ENCODE results near the gene ABITRAM.
"Not testable (repeated sequence)": the region's sequence is repeated elsewhere in the genome, so short reads cannot be mapped to it uniquely, and the experiment has no call there.

ABITRAM gene, protein sequence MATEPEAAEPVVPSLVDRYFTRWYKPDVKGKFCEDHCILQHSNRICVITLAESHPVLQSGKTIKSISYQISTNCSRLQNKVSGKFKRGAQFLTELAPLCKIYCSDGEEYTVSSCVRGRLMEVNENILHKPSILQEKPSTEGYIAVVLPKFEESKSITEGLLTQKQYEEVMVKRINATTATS
- 16.2 to 23.2 reads per million in 2 experiments for total RNA-seq

DNA sequence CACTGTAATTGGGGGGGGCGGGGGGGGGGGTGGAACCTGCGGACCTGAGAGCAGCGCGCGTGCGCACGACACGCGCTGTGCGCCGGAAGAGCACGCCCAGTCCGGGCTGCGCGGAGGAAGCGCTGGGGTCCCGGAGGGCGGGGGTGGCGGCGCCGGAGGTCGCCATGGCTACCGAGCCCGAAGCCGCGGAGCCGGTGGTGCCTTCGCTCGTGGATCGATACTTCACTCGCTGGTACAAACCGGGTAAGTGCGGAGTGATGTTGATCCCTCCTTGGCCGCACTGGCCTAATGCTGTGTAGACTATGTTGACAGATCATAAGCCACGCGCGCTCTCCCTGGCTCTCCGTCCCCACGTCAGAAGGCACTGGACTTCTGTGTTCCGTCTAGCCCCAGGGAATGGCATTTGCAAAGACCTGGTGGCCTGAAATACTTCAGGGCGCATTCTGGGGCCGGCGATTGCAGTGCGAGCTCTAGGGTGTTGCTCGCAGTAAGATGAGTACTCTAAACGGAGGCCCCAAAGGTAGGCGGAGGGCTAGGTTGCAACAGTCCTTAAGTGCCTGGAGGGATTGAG lies at the start of gene ABITRAM:
Gene ABITRAM (plus strand): TSS at position 78 of the 571 bp plus-strand sequence. CDS start 87 bp downstream, at position 165.
- peak; percentile 68 for DNase-seq (ENCODE audit: low read depth)

DNA sequence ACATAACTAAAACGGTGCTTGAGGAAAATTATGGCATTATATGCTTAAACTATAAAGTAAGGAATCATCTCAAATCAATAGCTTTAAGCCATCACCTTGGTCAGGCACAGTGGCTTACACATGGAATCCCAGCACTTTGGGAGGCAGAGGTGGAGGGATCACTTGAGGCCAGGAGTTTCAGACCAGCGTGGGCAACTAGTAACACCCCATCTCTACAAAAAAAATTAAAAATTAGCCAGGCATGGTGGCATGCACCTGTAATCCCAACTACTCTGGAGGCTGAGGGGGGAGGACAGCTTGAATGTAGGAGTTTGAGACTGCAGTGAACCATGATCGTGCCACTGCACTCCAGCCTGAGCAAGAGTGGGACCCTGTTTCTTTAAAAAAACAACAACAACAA lies 49.5 kb upstream of the ABITRAM start:
- no peak for DNase-seq (ENCODE audit: low read depth)

DNA sequence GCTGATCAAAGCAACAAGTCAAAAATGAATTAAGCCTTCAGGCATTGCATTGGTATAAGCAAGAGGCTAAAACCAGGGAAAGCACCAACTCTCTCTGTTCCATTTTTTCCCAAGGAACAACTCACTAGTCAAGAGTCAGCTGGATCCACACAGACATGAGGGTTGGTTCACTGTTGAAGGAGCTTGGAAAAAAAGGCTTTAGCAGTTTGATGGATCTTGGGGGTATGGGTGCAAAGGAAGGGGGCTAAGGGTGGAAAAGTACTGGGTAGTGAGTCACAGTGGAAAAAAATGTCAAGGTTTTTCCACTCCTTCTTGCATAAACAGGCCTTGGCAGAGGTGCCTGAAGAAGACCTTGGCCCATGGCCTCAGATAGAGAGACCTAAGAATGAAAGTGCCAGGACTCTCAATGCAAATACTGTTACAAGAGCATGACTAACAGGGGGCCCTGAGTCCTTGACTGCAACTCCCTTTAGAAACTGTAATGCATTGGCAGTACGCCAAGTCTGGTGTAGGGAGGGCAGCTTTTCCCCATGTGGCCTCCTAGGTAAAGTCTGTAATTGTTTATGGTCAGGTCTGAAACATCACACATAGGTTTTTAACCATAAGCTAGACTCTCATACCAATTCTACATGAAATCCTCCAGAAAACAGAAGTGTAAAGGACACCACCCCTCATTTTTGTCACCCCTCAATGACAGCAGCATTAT lies 48.4 kb upstream of the ABITRAM start:
- DNase-seq (ENCODE audit: low read depth): no peak

DNA sequence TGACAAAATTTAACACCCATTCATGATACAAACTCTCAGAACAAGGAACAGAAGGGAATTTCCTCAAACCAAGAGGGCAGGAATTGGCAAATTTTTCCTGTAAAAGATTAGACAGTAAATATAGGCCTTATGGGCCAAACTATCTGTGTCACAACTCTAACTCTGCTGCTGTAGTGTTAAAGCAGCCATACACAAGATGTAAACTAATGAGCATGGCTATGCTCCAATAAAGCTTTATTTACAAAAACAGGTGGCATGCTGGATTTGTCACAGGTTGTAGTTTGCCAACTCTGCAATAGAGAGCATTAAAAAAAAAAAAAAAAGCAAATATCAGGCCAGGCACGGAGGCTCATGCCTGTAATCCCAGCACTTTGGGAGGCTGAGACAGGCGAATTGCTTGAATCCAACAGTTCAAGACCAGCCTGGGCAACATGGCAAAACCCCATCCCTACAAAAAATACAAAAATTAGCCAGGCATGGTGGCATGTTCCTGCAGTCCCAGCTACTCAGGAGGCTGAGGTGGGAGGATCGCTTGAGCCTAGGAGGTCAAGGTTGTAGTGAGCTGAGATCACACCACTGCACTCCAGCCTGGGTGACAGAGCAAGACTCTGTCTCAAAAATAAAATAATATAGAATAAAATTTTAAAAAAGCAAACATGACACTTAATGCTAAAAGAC lies 47.5 kb upstream of the ABITRAM start:
- DNase-seq (ENCODE audit: low read depth): not testable (repeated sequence)

DNA sequence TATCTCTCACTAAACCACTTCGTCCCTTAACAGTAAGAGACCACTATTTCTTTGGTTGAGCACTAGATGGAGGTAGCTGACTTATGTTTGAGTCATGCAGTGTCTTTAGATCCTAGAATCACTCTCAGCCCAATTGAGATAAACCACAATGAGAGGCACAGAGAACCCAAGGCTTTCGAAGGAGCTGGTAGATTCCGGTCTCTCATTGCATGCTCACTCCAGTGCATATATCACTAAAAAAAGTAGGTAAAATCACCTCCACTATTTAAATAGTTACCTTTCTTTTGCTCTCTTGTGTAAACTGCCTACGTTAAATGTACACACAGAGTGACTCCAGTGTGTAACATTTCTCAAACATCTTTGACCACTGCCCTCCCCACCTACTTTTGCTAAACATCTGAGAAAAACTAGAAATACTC lies 44.5 kb upstream of the ABITRAM start:
- no peak for DNase-seq (ENCODE audit: low read depth)

DNA sequence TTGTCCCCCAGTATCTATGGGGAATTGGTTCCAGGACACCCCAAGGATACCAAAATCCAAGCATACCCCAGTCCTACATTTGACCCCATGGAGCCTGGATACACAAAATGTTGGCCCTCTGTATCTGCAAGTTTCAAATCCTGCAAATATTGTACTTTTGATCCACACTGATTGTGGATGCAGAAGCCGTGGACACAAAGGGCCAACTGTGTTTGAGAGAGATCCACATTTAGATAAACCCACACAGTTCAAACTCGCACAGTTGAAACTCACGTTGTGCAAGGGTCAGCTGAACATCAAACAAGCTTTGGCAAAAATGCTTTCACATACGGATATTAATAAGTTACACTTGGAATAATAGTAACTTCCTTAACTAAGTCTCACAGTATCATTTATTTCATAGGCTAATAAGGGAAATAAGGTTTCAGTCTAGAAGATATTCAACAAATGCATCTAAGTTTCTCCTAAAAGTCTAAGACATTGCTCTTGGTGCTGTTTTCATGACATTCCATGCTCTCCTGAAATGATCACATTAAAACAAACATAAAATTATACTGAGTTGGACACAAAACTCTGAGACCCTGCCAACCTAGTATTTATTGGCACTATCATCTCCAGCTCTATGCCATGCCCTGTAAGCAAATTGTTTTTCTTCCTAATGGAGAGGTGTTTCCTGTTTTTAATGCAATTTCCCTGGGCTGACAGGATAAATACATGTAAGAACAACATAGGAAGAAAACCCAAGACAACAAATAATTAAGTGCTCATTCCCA lies 39.8 kb upstream of the ABITRAM start:
- DNase-seq (ENCODE audit: low read depth): no peak

DNA sequence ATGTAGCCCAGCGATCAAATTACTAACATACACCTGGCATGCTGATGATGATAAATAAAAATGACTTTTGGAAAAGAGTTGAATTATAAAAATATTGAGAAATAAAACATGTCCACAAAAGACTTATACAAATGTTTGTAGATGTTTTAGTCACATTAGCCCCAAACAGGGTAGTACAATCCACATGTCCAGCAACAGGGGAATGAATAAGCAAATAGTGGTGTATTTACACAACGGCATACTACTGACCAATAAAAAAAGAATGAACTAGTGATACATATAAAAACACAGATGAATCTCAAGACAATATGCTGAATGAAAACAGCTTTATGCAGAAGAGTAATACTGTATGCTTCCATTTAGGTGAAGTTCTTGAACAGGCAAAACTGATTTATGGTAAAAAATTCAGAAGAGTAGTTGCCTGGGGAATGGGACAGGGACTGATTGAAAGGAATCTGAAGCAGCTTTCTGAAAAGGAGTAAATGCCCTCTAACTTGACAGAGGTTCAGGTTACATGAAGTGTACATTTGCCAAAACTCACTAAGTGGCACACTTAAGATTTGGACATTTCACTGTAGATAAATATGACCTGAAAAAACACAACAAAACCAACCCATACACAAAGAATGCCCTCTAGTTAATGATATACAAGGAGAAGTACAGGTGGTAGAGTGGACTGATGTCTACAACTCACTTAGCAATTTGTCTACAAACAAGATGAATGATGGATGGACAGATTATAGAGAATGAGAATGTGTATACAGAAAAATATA lies 36.7 kb upstream of the ABITRAM start:
- no peak for DNase-seq (ENCODE audit: low read depth)

DNA sequence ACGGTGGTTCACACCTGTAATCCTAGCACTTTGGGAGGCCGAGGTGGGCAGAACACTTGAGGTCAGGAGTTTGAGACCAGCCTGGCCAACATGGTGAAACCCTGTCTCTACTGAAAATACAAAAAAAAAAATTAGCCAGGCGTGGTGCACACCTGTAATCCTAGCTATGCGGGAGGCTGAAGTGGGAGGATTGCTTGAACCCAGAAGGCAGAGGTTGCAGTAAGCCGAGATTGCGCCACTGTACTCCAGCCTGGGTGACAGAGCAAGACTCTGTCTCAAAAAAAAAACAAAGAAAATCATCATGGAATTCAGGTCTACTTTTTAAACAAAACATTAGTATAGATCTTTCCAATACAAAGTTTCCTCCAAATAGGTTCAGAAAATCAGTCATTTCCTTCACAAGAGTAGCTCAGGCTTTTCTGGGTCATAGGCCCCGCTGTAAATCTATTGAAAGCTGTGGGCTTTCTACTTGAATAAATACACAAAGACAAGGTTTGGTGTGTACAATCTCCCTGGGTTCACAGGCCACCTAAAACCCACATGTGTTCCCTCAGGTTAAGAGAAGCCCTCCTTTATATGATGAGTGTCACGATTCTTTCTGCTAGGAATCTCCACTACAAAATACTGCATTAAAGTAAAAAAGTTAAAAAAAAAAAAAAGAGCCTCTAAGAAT lies 35.0 kb upstream of the ABITRAM start:
- not testable (repeated sequence) for DNase-seq (ENCODE audit: low read depth)

DNA sequence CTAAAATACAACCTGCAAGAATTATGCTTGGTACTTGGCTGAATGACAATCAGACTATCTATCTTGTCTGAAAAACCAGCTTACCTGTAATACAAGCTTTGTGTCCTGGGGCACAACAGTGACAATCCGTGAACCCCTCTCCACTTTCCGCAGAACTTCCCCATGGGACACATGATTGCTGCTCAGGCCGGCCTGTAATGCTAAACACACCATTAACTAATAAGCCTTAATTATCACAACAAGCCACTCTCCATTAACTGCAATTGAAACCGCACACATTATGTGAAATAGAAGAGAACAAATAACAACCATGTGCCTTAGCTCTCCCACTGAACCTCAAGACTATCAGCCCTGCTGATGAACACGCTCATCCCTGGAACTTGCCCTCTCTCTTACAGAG lies 34.0 kb upstream of the ABITRAM start:
- no peak for DNase-seq (ENCODE audit: low read depth)

DNA sequence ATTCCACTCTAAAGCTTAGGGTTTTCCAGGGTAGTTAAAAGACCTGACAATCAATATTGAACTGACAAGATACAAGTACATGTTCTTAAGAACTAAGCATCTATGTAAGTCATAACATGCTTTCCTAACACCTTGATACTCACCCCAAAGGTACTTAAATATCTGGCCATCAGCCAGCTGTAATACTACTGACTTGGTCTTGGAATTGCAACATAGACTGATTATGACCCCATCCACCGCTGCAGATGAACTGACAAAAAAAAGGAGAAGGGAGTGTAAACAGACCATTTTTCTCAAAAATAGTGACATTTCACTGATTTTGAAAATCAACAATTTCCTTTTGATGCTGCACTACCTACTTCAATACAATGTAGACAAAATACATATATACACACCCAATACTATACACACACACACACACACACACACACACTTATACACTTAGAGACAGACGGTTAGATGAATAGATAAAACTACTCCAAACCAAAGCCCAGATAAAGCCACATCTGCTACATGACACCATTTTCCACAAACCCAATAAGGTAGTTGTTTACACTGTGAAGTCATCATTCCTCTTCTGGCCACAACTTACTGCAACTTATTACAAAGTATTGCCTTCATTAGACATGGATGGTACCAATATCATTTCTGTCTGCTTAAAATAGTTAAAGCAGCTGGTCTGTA lies 30.6 kb upstream of the ABITRAM start:
- DNase-seq (ENCODE audit: low read depth): no peak

DNA sequence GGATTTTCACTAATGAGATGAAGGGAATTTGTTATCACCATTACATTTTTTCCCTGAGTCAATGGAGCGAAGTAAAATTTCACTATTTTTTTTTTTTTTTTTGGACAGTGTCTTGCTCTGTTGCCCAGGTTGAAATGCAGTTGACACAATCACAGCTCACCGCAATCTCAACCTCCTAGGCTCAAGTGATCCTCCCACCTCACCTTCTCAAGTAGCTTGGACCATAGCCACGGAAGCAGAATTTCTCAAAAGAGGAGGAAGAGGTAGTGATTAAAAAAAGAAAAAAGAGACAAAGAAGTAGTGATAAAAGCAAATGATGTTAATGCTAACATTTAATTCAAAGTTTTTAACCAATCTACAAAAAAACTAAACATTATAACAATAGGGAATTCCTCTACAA lies 30.0 kb upstream of the ABITRAM start:
- DNase-seq (ENCODE audit: low read depth): no peak

DNA sequence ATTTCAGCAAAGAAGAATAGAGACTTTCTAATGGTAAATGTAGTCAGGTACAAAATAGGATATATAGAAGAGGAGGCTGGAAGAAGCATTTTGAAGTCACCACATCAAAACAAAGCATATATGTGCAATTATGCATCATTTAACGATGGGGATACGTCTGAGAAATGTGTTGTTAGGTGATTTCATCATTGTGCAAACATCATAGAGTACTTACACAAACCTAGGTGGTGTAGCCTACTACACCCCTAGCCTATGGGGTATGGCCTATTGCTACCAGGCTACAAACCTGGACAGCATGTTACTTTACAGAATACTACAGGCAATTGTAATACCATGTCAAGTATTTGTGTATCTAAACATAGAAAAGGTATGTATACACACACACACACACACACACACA lies 28.7 kb upstream of the ABITRAM start:
- no peak for DNase-seq (ENCODE audit: low read depth)

DNA sequence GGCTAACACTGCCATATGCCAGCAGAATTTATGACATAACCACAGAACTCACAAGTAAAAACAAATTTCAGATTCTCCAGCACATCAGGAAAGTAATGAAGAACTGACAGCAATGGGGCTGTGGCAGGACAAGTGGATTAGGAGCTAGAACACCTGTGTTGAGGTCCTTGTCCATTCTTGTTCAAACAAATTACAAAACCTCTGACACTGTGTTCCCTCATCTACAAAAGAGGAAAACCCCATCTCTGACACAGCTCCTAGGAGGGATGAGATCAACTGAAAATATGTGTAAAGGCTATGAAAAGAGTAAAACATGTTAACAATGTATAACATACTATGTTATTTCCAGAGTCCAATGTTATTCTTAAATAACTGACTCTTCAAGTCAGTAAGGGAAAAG lies 23.8 kb upstream of the ABITRAM start:
- no peak for DNase-seq (ENCODE audit: low read depth)

DNA sequence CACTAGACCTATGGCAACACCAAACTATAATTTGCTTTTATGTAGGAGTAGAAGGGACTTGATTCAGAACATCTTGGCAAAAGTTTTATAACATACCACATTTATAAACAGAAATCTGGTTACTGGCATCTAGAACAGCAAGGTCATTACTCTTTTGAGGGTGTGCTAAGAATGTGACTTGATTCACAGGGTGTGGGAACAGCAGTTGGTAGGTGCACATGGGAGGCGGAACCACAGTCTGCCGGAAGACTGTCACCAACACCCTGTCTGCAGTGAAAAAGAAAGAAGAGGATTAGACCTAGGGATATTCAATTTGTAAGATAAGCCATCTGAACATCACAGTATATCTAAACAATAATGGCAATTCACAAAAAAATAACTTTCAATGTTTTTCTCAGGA lies 23.3 kb upstream of the ABITRAM start:
- no peak for DNase-seq (ENCODE audit: low read depth)

DNA sequence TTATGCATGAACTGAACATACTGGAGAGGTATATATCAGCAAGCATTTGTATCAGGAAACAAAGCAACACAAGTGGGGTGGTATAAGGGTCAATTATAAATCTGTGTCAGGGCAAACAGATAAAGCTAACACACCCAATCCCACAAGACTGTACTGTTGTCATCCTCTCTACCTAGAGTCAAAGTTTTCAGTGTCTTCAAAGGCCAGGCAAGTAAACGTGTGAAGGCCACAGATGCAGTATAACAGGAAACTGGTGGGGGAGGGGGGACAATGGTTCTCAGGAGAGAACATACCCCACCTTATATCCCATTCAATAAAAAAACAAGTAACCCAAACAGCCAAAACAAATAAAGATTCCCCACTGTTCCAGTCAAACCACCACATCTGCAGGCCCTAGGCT lies 22.4 kb upstream of the ABITRAM start:
- DNase-seq (ENCODE audit: low read depth): no peak

DNA sequence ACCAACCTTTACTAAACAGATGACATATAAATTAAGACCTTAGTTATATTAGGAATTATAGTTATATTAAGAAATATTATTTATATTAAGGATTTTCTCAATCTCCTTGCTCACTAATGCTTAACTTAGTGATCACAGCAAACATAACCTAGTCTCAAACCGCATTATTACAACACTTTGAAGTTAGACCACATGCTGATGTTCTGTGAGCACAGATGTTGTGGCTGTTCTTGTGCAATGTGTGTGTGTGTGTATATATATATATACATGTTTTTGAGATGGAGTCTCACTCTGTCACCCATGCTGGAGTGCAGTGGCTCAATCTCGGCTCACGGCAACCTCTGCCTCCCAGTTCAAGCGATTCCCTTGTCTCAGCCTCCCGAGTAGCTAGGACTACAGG lies 20.8 kb upstream of the ABITRAM start:
- no peak for DNase-seq (ENCODE audit: low read depth)

DNA sequence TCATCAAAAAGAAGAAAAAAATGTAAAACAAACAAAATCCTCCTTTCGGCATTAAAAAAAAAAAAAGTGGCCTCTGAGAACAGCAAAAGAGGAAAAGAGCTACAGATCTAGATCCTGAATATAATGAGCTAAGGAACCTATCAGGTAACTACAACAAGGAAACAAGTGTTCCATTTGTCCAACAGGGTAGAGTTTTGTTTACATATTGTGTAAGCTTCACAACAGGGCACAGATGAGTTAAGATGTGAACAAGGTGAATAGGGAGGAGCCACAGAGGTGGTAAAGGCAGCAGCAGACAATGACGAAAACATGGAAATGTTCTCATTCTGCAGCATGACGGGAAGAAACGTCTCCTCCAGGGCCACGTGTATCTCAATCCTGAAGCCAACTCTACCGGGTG lies 14.7 kb upstream of the ABITRAM start:
- no peak for DNase-seq (ENCODE audit: low read depth)

DNA sequence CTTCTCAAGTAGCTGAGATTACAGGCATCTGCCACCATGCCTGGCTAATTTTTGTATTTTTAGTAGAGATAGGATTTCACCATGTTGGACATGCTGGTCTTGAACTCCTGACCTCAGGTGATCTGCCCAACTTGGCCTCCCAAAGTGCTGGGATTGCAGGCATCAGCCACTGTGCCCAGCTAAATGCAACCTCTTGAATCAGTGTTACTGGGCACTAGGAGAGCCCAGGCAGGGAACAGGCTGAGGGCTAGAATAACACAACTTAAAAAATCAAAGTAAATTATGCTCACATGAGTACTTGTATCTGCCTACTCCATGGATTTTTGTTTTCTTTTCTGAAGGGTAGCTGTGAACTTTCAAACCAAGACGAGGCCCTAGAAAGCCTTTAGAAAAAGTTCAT lies 13.8 kb upstream of the ABITRAM start:
- DNase-seq (ENCODE audit: low read depth): not testable (repeated sequence)

DNA sequence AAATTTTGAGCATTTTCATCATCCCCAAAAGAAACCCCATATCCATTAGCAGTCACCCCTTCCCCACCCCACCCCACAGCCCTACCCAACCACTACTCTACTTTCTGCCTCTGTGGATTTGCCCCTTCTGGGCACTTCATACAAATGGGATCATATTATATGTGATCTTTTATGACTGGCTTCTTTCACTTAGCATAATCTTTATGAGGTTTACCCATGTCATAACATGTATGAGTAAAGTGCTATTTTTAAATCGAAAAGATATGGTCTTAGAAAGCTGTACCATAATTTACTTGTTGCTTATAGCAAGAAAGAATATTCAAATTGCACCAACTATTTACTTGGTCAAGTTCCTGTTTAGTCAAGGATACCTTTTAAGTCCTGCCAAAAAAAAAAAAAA lies 13.0 kb upstream of the ABITRAM start:
- no peak for DNase-seq (ENCODE audit: low read depth)

DNA sequence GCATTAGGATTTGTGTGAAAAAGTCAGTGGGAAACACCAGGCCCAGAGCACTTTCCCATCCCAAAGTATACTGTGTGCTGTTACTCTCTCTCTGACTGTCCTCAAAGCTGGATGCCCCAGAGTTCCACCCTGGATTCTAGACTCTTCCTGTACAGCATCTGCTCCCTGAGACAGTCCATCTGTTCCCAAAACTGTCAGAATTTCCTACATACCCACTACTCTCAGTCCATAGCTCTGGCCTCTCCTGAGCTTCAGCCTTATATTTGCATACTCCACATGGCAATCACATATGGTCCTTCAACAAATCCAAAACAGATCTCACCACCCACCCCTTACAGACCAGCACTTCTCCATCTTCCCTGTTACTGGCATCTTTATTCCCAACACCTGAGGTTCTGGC lies 9.7 kb upstream of the ABITRAM start:
- no peak for DNase-seq (ENCODE audit: low read depth)
